NCI-H510A (cell line): ENCODE measurements around the gene ACAA2.

ENCODE experiments used
- DNase-seq: peaks from one replicate; lab custom pipeline; 2025; lab: John Stamatoyannopoulos, UW

ACAA2 gene

GRCh38 chr18:49767111-49768050 lies 46.0 kb downstream of the ACAA2 start:
- DNase-seq = no peak

- DNase-seq = no peak
Observed at GRCh38 chr18:49766646-49767045, 46.7 kb downstream of the ACAA2 start.

GRCh38 chr18:49764032-49764431 lies 49.3 kb downstream of the ACAA2 start:
- no peak for DNase-seq

- no peak for DNase-seq
Observed at GRCh38 chr18:49763590-49763989, 49.7 kb downstream of the ACAA2 start.

GRCh38 chr18:49762191-49763077 lies 50.9 kb downstream of the ACAA2 start:
- no peak for DNase-seq

- no peak for DNase-seq
Observed at GRCh38 chr18:49761771-49762170, 51.6 kb downstream of the ACAA2 start.

- no peak for DNase-seq
Observed at GRCh38 chr18:49758263-49758610, 55.1 kb downstream of the ACAA2 start.

GRCh38 chr18:49757513-49758262 lies 55.6 kb downstream of the ACAA2 start:
- no peak for DNase-seq

- DNase-seq = no peak
Observed at GRCh38 chr18:49756671-49757362, 56.5 kb downstream of the ACAA2 start.

GRCh38 chr18:49756135-49756534 lies 57.2 kb downstream of the ACAA2 start:
- no peak for DNase-seq

- DNase-seq = no peak
Observed at GRCh38 chr18:49755489-49755888, 57.8 kb downstream of the ACAA2 start.

- no peak for DNase-seq
Observed at GRCh38 chr18:49754866-49755265, 58.5 kb downstream of the ACAA2 start.

- no peak for DNase-seq
Observed at GRCh38 chr18:49753643-49754042, 59.7 kb downstream of the ACAA2 start.

GRCh38 chr18:49752095-49752457 lies 61.3 kb downstream of the ACAA2 start:
- DNase-seq = no peak

GRCh38 chr18:49751427-49752094 lies 61.8 kb downstream of the ACAA2 start:
- no peak for DNase-seq

GRCh38 chr18:49749563-49749962 lies 63.8 kb downstream of the ACAA2 start:
- DNase-seq = no peak

GRCh38 chr18:49747876-49748275 lies 65.5 kb downstream of the ACAA2 start:
- DNase-seq = no peak

GRCh38 chr18:49745045-49746014 lies 68.0 kb downstream of the ACAA2 start:
- no peak for DNase-seq

- DNase-seq = no peak
Observed at GRCh38 chr18:49744376-49745008, 68.8 kb downstream of the ACAA2 start.
